HG03064 (cell line): ENCODE data around the gene PYROXD2.
"Not testable (repeated sequence)": the region's sequence is repeated elsewhere in the genome, so short reads cannot be mapped to it uniquely, and the experiment has no call there.

Experiments
- ATAC-seq: cut with Tn5 transposase; IDR thresholded peaks from one replicate; pipeline ENCODE4 v1.9.1; 2021; ENCODE audit warnings: low read depth; ENCODE audit not compliant: unreplicated experiment

PYROXD2 gene

DNA sequence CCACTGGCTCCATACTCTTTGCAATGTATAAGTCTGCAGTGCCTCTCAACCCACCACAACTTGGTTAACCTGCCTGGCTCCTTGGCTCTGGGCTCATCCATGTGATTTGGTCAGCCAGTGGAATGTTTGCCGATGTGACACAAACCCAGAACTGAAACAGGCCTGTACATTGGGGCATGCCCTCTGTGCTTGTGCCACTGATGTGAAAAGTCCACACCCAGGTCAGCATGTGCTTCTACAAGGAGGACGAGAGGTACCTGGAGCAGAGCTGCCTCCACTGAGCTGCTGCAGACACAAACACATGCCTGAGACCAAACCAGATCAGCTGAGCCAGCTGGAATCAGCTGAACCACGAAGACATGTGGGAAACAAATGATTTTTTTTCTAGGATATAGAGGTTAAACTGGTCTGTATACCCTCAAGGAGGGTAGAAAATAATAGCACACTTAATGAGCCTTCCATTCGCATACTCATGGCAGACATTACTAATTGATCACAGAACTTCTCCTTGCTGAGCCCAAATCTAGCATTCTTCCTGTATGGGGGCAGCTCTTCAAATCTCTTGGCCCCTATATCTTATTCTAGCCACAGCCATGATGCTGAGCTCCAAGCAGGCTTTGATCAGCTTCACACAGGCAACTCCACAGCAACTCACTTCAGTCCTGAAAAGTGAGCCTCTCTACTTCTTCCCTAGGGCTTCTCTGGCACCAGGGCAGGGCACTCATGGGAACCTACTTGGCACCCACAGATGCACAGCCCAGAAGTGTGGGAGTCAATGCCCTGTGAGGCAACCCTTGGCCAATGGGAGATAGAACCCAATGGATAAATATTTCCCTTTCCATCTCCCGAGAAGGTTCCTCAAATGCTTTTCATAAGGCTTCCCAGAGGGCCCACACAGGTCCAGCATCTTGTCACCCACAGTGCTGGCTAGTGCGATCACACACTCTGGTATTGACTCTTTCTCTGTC lies 18.6 kb downstream of the PYROXD2 start:
- no peak for ATAC-seq

GRCh38 chr10:98394851-98395440 lies 20.0 kb downstream of the PYROXD2 start:
- no peak for ATAC-seq

GRCh38 chr10:98391578-98391991 lies 23.4 kb downstream of the PYROXD2 start:
- no peak for ATAC-seq

- no peak for ATAC-seq
These were observed 23.9 kb downstream of the PYROXD2 start for GRCh38 chr10:98391065-98391464.

DNA sequence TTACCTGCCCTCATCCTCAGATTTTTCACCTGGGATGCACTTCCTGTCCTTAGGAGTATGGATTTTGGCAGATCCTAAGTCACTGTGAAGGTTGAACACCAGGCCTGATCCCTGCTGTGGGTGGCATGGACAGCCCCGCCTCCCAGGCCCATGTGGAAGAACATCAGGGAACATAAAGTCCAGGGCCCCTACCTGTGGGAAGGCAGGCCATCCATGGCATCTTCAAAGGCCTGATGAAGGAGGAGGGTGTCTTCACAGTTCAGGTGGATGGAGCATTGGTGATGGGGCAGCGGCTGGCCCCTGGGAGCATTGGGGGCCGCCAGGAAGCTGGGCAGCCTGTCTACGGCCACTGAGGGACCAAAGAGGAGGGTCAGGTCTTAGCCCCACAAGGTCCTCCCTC lies 24.6 kb downstream of the PYROXD2 start:
- ATAC-seq = no peak

- no peak for ATAC-seq
These were observed 25.6 kb downstream of the PYROXD2 start for GRCh38 chr10:98389398-98389797.

DNA sequence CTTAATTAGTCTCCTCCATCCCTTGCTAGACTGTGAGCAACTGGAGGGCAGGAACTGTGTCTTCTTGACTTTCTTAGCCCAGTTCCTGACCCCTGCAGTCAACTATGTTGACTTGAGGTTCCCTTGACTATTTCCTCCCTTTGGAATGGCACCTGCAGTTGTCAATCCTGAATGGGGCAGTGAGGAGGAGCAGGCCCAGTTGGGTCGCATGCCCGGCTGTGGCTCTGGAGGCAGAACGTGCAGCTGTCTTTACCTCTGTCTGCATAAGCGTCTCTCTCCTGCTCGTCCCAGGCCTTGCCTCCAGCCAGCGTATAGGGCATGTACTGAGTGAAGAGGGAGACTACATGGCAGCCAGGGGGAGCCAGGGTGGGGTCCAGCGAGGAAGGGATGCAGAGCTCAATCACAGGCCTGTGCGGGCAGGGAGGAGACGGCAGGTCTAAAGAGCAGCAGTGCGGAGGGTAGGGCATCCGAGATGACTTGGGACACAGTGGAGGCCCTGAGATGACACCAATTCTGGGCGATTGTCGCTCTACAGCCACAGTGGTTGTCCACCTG lies 26.8 kb downstream of the PYROXD2 start:
- ATAC-seq = no peak

DNA sequence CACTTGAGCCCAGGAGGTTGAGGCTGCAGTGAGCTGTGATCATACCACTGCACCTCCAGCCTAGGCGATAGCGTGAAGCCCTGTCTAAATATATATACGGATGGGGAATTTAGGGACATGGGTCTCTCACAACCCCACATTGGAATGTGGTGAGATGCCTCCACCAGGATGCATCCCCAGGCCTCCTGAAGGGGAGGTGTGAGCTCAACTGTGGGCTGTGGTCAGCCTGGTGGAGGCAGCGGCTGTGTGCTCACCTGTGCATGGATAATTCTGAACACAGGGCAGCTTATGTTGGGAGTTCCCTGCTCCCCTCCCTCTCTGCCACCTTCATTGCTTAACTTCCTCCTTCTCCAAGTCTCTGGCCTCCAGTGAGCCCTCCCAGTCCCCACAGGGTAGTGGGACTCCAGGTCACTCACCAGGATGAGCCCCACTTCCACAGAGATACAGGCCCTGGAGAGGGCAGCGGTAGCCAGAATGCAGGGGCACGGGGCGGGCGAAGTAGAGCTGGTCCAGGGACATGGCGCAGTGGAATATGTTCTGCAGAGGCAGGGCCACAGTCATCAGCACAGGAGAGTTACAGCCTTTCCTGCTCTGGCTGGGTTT lies 30.4 kb downstream of the PYROXD2 start:
- ATAC-seq = no peak

GRCh38 chr10:98383869-98384268 lies 31.1 kb downstream of the PYROXD2 start:
- no peak for ATAC-seq

DNA sequence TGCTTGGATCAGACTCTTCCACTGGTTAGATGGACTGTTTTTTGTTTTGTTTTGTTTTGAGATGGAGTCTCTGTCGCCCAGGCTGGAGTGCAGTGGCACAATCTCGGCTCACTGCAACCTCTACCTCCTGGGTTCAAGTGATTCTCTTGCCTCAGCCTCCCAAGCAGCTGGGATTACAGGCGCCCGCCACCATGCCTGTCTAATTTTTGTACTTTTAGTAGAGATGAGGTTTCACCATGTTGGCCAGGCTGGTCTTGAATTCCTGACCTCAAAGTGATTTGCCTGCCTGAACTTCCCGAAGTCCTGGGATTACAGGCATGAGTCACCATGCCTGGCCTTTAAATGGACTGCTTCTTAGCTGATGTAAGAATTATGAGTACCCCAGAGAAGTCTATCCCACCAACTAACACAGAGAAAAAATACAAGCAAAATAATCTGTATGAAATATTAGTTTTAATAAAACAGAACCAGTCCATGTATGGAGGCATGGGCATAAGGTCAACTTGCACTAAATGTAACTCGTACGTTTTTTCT lies 31.8 kb downstream of the PYROXD2 start:
- ATAC-seq = not testable (repeated sequence)

DNA sequence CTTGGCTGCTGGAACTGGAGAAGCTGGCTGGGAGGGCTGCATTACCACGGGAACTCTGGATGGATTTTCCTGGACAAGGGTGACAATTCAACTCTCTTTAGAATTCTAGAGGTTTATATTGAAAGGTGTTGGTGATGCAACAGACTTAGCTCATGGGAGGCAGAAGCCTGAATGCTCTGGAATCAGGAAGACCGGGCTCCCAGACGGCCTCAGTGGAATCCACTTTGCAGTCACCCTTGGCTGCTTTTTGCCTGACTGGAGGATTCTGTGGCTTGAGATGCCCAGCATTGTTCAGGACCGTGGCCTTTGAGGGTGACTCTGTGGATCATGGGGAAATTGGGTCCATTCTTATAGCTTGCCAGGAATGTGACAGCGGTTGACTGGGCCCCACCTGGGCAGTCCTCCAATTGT lies 32.3 kb downstream of the PYROXD2 start:
- ATAC-seq = no peak

- ATAC-seq = no peak
These were observed 34.3 kb downstream of the PYROXD2 start for GRCh38 chr10:98380493-98381339.

GRCh38 chr10:98378722-98379121 lies 36.3 kb downstream of the PYROXD2 start:
- ATAC-seq = no peak

GRCh38 chr10:98377536-98377935 lies 37.4 kb downstream of the PYROXD2 start:
- ATAC-seq = no peak

DNA sequence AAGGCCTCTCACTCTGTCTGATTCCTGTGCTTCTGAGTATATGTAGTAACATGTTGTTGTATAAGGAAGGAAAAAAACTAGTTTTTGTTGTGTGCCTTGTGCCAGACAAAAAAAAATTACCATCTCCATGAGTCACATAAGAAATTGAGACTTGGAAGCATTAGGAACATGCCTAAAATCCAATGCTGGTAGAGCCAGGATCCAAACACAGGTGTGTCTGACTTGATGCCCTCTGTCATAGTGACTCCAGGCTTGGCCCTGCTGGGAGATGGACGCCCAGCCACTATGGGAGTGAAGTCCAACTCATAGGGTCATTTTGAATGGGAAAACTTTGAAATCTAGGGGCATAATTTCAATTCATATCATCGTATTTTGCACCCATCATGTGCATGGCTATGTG lies 38.0 kb downstream of the PYROXD2 start:
- ATAC-seq = no peak

- no peak for ATAC-seq
These were observed 38.5 kb downstream of the PYROXD2 start for GRCh38 chr10:98376485-98376884.

DNA sequence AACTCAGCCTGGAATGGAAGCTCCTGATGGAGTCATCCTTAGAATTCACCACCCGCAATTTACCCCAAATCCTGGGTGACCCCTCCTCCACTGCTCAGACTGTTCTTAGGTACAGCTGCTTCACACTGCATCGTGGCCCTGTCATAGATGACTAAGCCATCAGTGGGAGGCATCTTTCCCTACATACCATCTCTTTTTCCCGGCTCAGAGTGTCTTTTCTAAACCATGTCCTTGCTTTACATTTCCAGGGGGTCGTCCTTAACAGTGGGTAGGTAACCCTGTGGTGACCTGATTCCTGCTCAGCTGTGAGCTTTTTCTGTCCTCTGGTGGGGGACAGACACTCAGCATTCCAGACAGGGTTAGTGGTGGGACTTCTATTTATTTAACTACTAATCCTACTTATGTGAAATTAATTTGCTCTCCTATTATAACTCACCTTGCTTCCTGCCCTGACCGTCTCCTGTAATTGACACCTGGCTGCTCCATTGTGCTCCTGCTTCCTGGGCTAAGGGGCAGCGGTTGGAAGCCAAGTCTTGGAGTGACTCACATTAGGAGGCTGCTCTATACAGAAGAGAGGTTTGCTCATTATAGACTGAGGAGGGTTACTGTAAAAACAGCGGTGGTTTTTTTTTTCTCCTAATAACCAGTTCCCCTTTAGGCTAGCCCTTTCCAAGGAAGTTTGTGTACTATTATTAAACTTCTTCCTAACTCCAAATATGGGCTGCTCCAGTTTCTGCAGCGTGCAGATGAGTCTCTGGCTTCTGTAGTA lies 40.6 kb downstream of the PYROXD2 start:
- ATAC-seq = no peak

GRCh38 chr10:98373260-98374040 lies 41.5 kb downstream of the PYROXD2 start:
- no peak for ATAC-seq
